KBM-7 (cell line): ENCODE measurements around the gene SLC29A4.
"Not testable (repeated sequence)": the region's sequence is repeated elsewhere in the genome, so short reads cannot be mapped to it uniquely, and the experiment has no call there.

Experiments used
- DNase-seq: peaks from one replicate; pipeline ENCODE4 v3.0.0-alpha.2; 2015
- in situ Hi-C: fragments of 300-500 bp; cut with MboI; formaldehyde crosslinking; loops from 2 replicates; pipeline ENCODE4 v1.14.3; 2020; ENCODE audit warnings: low sequenced_read_pairs, low pct_unique_long_range_greater_than_20kb, mixed read lengths

The SLC29A4 gene

GRCh38 chr7:5294169-5294987 lies 11.6 kb downstream of the SLC29A4 start:
- DNase-seq: no peak

GRCh38 chr7:5295039-5296014 lies 12.6 kb downstream of the SLC29A4 start:
- in situ Hi-C loops: no loop called here
- no peak for DNase-seq

More at GRCh38 chr7:5294169-5294987, 11.6 kb downstream of the SLC29A4 start:
- in situ Hi-C loops: no loop called here

GRCh38 chr7:5296015-5296610 lies 13.4 kb downstream of the SLC29A4 start:
- in situ Hi-C loops: no loop called here
- no peak for DNase-seq

GRCh38 chr7:5296611-5297226 lies 14.0 kb downstream of the SLC29A4 start:
- DNase-seq: no peak
- in situ Hi-C loops: no loop called here

- in situ Hi-C loops: no loop called here
- DNase-seq: no peak
Measured at GRCh38 chr7:5300366-5300765, 17.6 kb downstream of the SLC29A4 start.

GRCh38 chr7:5302577-5302976 lies 19.8 kb downstream of the SLC29A4 start:
- DNase-seq: no peak
- in situ Hi-C loops: no loop called here

GRCh38 chr7:5303061-5303460 lies 20.3 kb downstream of the SLC29A4 start:
- no peak for DNase-seq
- in situ Hi-C loops: no loop called here

GRCh38 chr7:5303591-5304505 lies 21.1 kb downstream of the SLC29A4 start:
- in situ Hi-C loops: no loop called here

GRCh38 chr7:5305050-5305449 lies 22.3 kb downstream of the SLC29A4 start:
- DNase-seq, in situ Hi-C loops: not testable (repeated sequence)

More at GRCh38 chr7:5303591-5304505, 21.1 kb downstream of the SLC29A4 start:
- no peak for DNase-seq

GRCh38 chr7:5307221-5308142 lies 24.7 kb downstream of the SLC29A4 start:
- DNase-seq, in situ Hi-C loops: not testable (repeated sequence)

GRCh38 chr7:5309146-5309545 lies 26.4 kb downstream of the SLC29A4 start:
- in situ Hi-C loops: no loop called here
- no peak for DNase-seq

- no peak for DNase-seq
- in situ Hi-C loops: no loop called here
Measured at GRCh38 chr7:5310822-5311405, 28.2 kb downstream of the SLC29A4 start.

GRCh38 chr7:5312276-5313070 lies 29.7 kb downstream of the SLC29A4 start:
- in situ Hi-C loops, DNase-seq: not testable (repeated sequence)

GRCh38 chr7:5313076-5313885 lies 30.5 kb downstream of the SLC29A4 start:
- in situ Hi-C loops: not testable (repeated sequence)

GRCh38 chr7:5314864-5315263 lies 32.1 kb downstream of the SLC29A4 start:
- DNase-seq: no peak
- in situ Hi-C loops: no loop called here

More at GRCh38 chr7:5313076-5313885, 30.5 kb downstream of the SLC29A4 start:
- not testable (repeated sequence) for DNase-seq
